Neural cell (in vitro differentiated cells): Measurements from ENCODE around the gene CELSR1. TPM values are rescaled to one million over a fixed set of nuclear protein-coding genes. Genes with fewer than 3 reads are reported as not detected.

Experiments used
- H2AFZ ChIP-seq: fragments of 200-600, 300-800 bp; sonication (generic), shearing (Covaris generic); 2 replicates; pipeline ENCODE4 v1.6.0; 2014; ENCODE audit warnings: low read depth, mild to moderate bottlenecking, antibody characterized with exemption, low read length, moderate library complexity
- H3F3A ChIP-seq: fragments of 200-600 bp; shearing (Covaris generic); 2 replicates; pipeline ENCODE4 v1.6.1; 2016; ENCODE audit warnings: mild to moderate bottlenecking, moderate library complexity, mixed read lengths, antibody characterized with exemption, low read length; ENCODE audit not compliant: insufficient read depth, poor library complexity, severe bottlenecking
- H3K27ac ChIP-seq: fragments of 200-600, 300-800 bp; sonication (generic), shearing (Covaris generic); 2 replicates; pipeline ENCODE4 v1.5.1; 2014; ENCODE audit warnings: mild to moderate bottlenecking, low read length, moderate library complexity
- H3K27me3 ChIP-seq: fragments of 300-800, 200-600 bp; sonication (generic), shearing (Covaris generic); 2 replicates; pipeline ENCODE4 v1.6.0; 2014; ENCODE audit warnings: mild to moderate bottlenecking, low read depth, low read length, moderate library complexity; ENCODE audit not compliant: insufficient read depth
- H3K36me3 ChIP-seq: fragments of 300-800, 200-600 bp; sonication (generic), shearing (Covaris generic); 2 replicates; pipeline ENCODE4 v1.5.1; 2014; ENCODE audit warnings: mild to moderate bottlenecking, antibody characterized with exemption, low read length, moderate library complexity; ENCODE audit not compliant: insufficient read depth
- H3K4me2 ChIP-seq: fragments of 300-800, 200-600 bp; sonication (generic), shearing (Covaris generic); 2 replicates; pipeline ENCODE4 v1.6.0; 2014; ENCODE audit warnings: mild to moderate bottlenecking, low read length
- H3K4me3 ChIP-seq: fragments of 300-800, 200-600 bp; sonication (generic), shearing (Covaris generic); 2 replicates; pipeline ENCODE4 v1.5.1; 2014; ENCODE audit warnings: mild to moderate bottlenecking, low read length, moderate library complexity
- H3K79me2 ChIP-seq: fragments of 200-600 bp; shearing (Covaris generic); replicated peaks from 2 replicates; pipeline ENCODE4 v1.6.0; 2014; ENCODE audit warnings: mild to moderate bottlenecking, low read length, moderate library complexity; ENCODE audit not compliant: insufficient read depth
- H3K9ac ChIP-seq: fragments of 300-800, 200-600 bp; sonication (generic), shearing (Covaris generic); 2 replicates; pipeline ENCODE4 v1.6.1; 2016; ENCODE audit warnings: mild to moderate bottlenecking, low read length, mixed read lengths
- H3K9me2 ChIP-seq: fragments of 200-600 bp; shearing (Covaris generic); 2 replicates; pipeline ENCODE4 v1.6.1; 2016; ENCODE audit warnings: mild to moderate bottlenecking, low read length, mixed read lengths; ENCODE audit not compliant: insufficient read depth
- H3K9me3 ChIP-seq: fragments of 200-600, 300-800 bp; sonication (generic), shearing (Covaris generic); 2 replicates; pipeline ENCODE4 v1.6.1; 2016; ENCODE audit warnings: mild to moderate bottlenecking, mixed run types, low read length, moderate library complexity, mixed read lengths
- H4K20me1 ChIP-seq: fragments of 200-600 bp; shearing (Covaris generic); 2 replicates; pipeline ENCODE4 v1.6.1; 2016; ENCODE audit warnings: mild to moderate bottlenecking, mixed run types; ENCODE audit not compliant: insufficient read depth
- CTCF ChIP-seq: fragments of 450-650 bp; IDR thresholded peaks from 2 replicates; pipeline ENCODE4 v1.5.1; 2014; ENCODE audit warnings: antibody characterized with exemption, mild to moderate bottlenecking, moderate library complexity; ENCODE audit not compliant: poor library complexity, severe bottlenecking
- EP300 ChIP-seq: fragments of 450-650 bp; conservative IDR thresholded peaks from 2 replicates; pipeline ENCODE4 v1.6.1; 2014; ENCODE audit warnings: antibody characterized with exemption, mild to moderate bottlenecking, moderate library complexity; ENCODE audit not compliant: poor library complexity, severe bottlenecking
- EZH2 ChIP-seq: fragments of 200-600, 300-800 bp; shearing (Covaris generic), sonication (generic); IDR thresholded peaks from 2 replicates; pipeline ENCODE4 v1.6.1; 2014; ENCODE audit warnings: antibody characterized with exemption, low read length, borderline replicate concordance, mild to moderate bottlenecking; ENCODE audit not compliant: insufficient read depth, poor library complexity, severe bottlenecking
- MXI1 ChIP-seq: fragments of 450-650 bp; conservative IDR thresholded peaks from 2 replicates; pipeline ENCODE4 v1.6.1; 2014; ENCODE audit warnings: antibody characterized with exemption, mild to moderate bottlenecking; ENCODE audit not compliant: poor library complexity, severe bottlenecking
- POLR2AphosphoS5 ChIP-seq: IDR thresholded peaks from 2 replicates; pipeline ENCODE4 v1.6.1; 2012
- RAD21 ChIP-seq: fragments of 450-650 bp; conservative IDR thresholded peaks from 2 replicates; pipeline ENCODE4 v1.6.1; 2014; ENCODE audit warnings: antibody characterized with exemption, mild to moderate bottlenecking, moderate library complexity
- REST ChIP-seq: IDR thresholded peaks from 2 replicates; pipeline ENCODE4 v1.6.1; 2012; ENCODE audit warnings: borderline replicate concordance
- SMC3 ChIP-seq: fragments of 450-650 bp; conservative IDR thresholded peaks from 2 replicates; pipeline ENCODE4 v1.6.1; 2014; ENCODE audit warnings: antibody characterized with exemption, mild to moderate bottlenecking, moderate library complexity; ENCODE audit not compliant: poor library complexity
- TAF1 ChIP-seq: IDR thresholded peaks from 2 replicates; pipeline ENCODE4 v1.6.1; 2012; ENCODE audit warnings: low read depth
- polyA plus RNA-seq: library from polyadenylated mRNA; depleted of rRNA; stranded (reverse); fragments of >200 nt; gene quantifications from 2 replicates; pipeline ENCODE4 v1.2.3, GENCODE V29; 2014

Gene CELSR1
- polyA plus RNA-seq, 1 donor from 2014 or later: 0.14 TPM

- TF ChIP-seq POLR2AphosphoS5 (no peak), CTCF (no peak), TAF1 (no peak), MXI1 (no peak), RAD21 (no peak), REST (no peak), SMC3 (no peak), EP300 (no peak), EZH2 (no peak)
- Histone ChIP-seq H3K9me3 (no peaks in the 10 kb centered on the region), H2AFZ (no peak overlapping the region), H3K36me3 (no peaks in the 10 kb centered on the region), H3K27me3 (no peaks in the 10 kb centered on the region), H3K79me2 (no peaks in the 10 kb centered on the region), H3K27ac (no peak overlapping the region), H3F3A (no peaks in the 10 kb centered on the region), H3K9me2 (no peaks in the 10 kb centered on the region), H3K4me2 (no peak overlapping the region), H3K4me3 (no peak overlapping the region), H4K20me1 (no peaks in the 10 kb centered on the region), H3K9ac (no peak overlapping the region)
Measured at GRCh38 chr22:46490538-46490937, 46.9 kb downstream of the CELSR1 start.

- H3K36me3 ChIP-seq: no peaks in the 10 kb centered on the region
- no peak for TF ChIP-seq RAD21
- TF ChIP-seq CTCF: no peak
- no peak for TF ChIP-seq TAF1
- TF ChIP-seq POLR2AphosphoS5: no peak
- TF ChIP-seq EZH2: no peak
- no peak for TF ChIP-seq SMC3
- H3K27me3 ChIP-seq: no peaks in the 10 kb centered on the region
- H4K20me1 ChIP-seq: no peaks in the 10 kb centered on the region
- H3K4me2 ChIP-seq: no peak overlapping the region
- H3K9ac ChIP-seq: no peak overlapping the region
- H3K4me3 ChIP-seq: no peak overlapping the region
- H3K9me2 ChIP-seq: no peaks in the 10 kb centered on the region
- H3K79me2 ChIP-seq: no peaks in the 10 kb centered on the region
- H3K27ac ChIP-seq: no peak overlapping the region
- H2AFZ ChIP-seq: no peak overlapping the region
- no peaks in the 10 kb centered on the region for H3F3A ChIP-seq
- H3K9me3 ChIP-seq: peaks cover 4% of the 10 kb centered on the region
Measured at GRCh38 chr22:46486996-46487717, 50.3 kb downstream of the CELSR1 start.
